K562 (cell line): ENCODE results near the gene GOLGA8B. TPM values are rescaled to one million over a fixed set of nuclear protein-coding genes. Genes with fewer than 3 reads are reported as not detected.

ENCODE experiments used
- ADNP ChIP-seq: fragments of 200-800 bp; sonication (Bioruptor generic); IDR thresholded peaks from 2 replicates; pipeline ENCODE4 v1.6.1; 2016; ENCODE audit warnings: missing genetic modification characterization, missing compliant biosample characterization
- ARID3A ChIP-seq: IDR thresholded peaks from 2 replicates; pipeline ENCODE4 v1.6.1; 2012; ENCODE audit warnings: low read depth, low read length, improper control_type of control experiment, borderline replicate concordance
- CREM ChIP-seq: IDR thresholded peaks from 2 replicates; pipeline ENCODE4 v1.6.1; 2014; ENCODE audit warnings: antibody characterized with exemption, low read depth
- CTCF ChIP-seq, 3 experiments: IDR thresholded peaks in 2 of 3; conservative IDR thresholded peaks in 1 of 3; 2 replicates each; pipeline ENCODE4 v1.5.1; 2011 to 2012; ENCODE audit warnings: low read length in 3 of 3, mild to moderate bottlenecking in 3 of 3, control low read depth in 2 of 3, improper control_type of control experiment in 1 of 3, inconsistent platforms in 1 of 3, low read depth in 1 of 3, mixed read lengths in 1 of 3, moderate library complexity in 1 of 3; ENCODE audit not compliant: insufficient read depth in 2 of 3
- DACH1 ChIP-seq: fragments of 450-650 bp; IDR thresholded peaks from 2 replicates; pipeline ENCODE4 v1.6.1; 2018; ENCODE audit not compliant: partially characterized antibody
- GATA2 ChIP-seq: sonication (generic); formaldehyde crosslinking; IDR thresholded peaks from 2 replicates; pipeline ENCODE4 v1.4.0; 2020; ENCODE audit warnings: mild to moderate bottlenecking, missing genetic modification reagents
- GATAD2B ChIP-seq: fragments of 450-650 bp; IDR thresholded peaks from 2 replicates; pipeline ENCODE4 v1.6.1; 2017; ENCODE audit warnings: mild to moderate bottlenecking, borderline replicate concordance
- JUND ChIP-seq, 2 experiments: IDR thresholded peaks; 2 replicates in 1 of 2; 3 replicates in 1 of 2; pipeline ENCODE4 v1.6.1; 2011; ENCODE audit warnings: borderline replicate concordance in 2 of 2, low read depth in 2 of 2, low read length in 2 of 2, improper control_type of control experiment in 1 of 2, missing biosample characterization in 1 of 2, missing genetic modification characterization in 1 of 2, missing genetic modification reagents in 1 of 2
- MAFG ChIP-seq: fragments of 450-650 bp; conservative IDR thresholded peaks from 2 replicates; pipeline ENCODE4 v1.6.1; 2016; ENCODE audit warnings: missing genetic modification characterization, missing compliant biosample characterization
- NBN ChIP-seq: fragments of 450-650 bp; IDR thresholded peaks from 2 replicates; pipeline ENCODE4 v1.6.1; 2016; ENCODE audit warnings: low read depth, mild to moderate bottlenecking
- NFE2 ChIP-seq: IDR thresholded peaks from 2 replicates; pipeline ENCODE4 v1.6.1; 2014; ENCODE audit warnings: antibody characterized with exemption, low read depth
- RNF2 ChIP-seq: sonication (generic); IDR thresholded peaks from 2 replicates; pipeline ENCODE4 v1.6.1; 2016
- SMC3 ChIP-seq: conservative IDR thresholded peaks from 2 replicates; pipeline ENCODE4 v1.6.1; 2011; ENCODE audit warnings: low read depth, low read length, improper control_type of control experiment; ENCODE audit not compliant: insufficient read depth
- SREBF1 ChIP-seq: fragments of 150-350 bp; IDR thresholded peaks from 2 replicates; pipeline ENCODE4 v1.6.1; 2014; ENCODE audit warnings: antibody characterized with exemption, low read depth, low read length, borderline replicate concordance
- ZBTB49 ChIP-seq: sonication (generic); formaldehyde crosslinking; IDR thresholded peaks from 2 replicates; pipeline ENCODE4 v1.8.0; 2022; ENCODE audit warnings: missing genetic modification reagents, mild to moderate bottlenecking, borderline replicate concordance
- ZKSCAN1 ChIP-seq: fragments of 150-350 bp; IDR thresholded peaks from 2 replicates; pipeline ENCODE4 v1.6.1; 2016; ENCODE audit warnings: low read depth, low read length
- ZNF263 ChIP-seq: sonication (generic); formaldehyde crosslinking; IDR thresholded peaks from 2 replicates; pipeline ENCODE4 v1.8.0; 2022; ENCODE audit warnings: mild to moderate bottlenecking, missing genetic modification reagents, borderline replicate concordance
- polyA plus RNA-seq, 8 experiments: library from polyadenylated mRNA; depleted of rRNA in 4 of 8; stranded (reverse) in 5 of 8; unstranded in 3 of 8; fragments of >200 nt; fragmentation: Nextera tagmentation in 2 of 8; fragmentation: Illumina TruSeq in 1 of 8; extraction: Ambion mirVana in 2 of 8; extraction: Trizol in 1 of 8; gene quantifications; 2 replicates each; pipeline versions ENCODE4 v1.2.1 to v1.2.3, GENCODE V29; 2011 to 2014; ENCODE audit warnings: inconsistent platforms in 1 of 8, missing spikeins in 1 of 8
- total RNA-seq, 7 experiments: library from RNA; depleted of rRNA in 6 of 7; stranded (reverse); fragments of >200 nt in 6 of 7; fragmentation: Illumina TruSeq in 2 of 7; extraction: Trizol in 2 of 7; gene quantifications; 2 replicates each; pipeline versions ENCODE4 v1.2.1 to v1.2.3, GENCODE V29; 2011 to 2021; ENCODE audit warnings: low replicate concordance in 1 of 7
- TF ChIP-seq, protein P1 (sequence below): IDR thresholded peaks from 2 replicates; pipeline ENCODE4 v1.6.1; 2011; ENCODE audit warnings: borderline replicate concordance, low read depth, mild to moderate bottlenecking, moderate library complexity, low read length; ENCODE audit not compliant: insufficient read depth, poor library complexity, severe bottlenecking
- TF ChIP-seq, protein P2 (sequence below): fragments of 250-450 bp; sonication (Bioruptor Pico); IDR thresholded peaks from 2 replicates; pipeline ENCODE4 v1.8.0; 2021; ENCODE audit warnings: borderline replicate concordance, mild to moderate bottlenecking, moderate library complexity; ENCODE audit not compliant: poor library complexity, severe bottlenecking

The GOLGA8B gene
- total and polyA plus RNA-seq, 9 of the 15 experiments (the other 6 are each of a cell fraction or from before 2014, with no cell fraction given) = 7.9 to 236 (median 54.1) TPM

GRCh38 chr15:34616613-34617012 lies 33.2 kb upstream of the GOLGA8B start (continued):
- no peak for TF ChIP-seq SREBF1
- TF ChIP-seq GATAD2B = 0 out of 2 replicates have a peak, but pooled peaks have one; percentile 20
- no peak for TF ChIP-seq ZKSCAN1
- peak; percentile 86 for TF ChIP-seq JUND (IDR thresholded peaks at IDR 0.05; ENCODE audit: borderline replicate concordance, low read depth, low read length)
- TF ChIP-seq JUND (tag; IDR thresholded peaks at IDR 0.05; ENCODE audit: borderline replicate concordance, low read depth, low read length) = peak; percentile 79; the same call in 2 of the 3 replicates
- no peak for TF ChIP-seq RNF2
- TF ChIP-seq ZNF263 (CRISPR knock-in tag) = no peak
- no peak for TF ChIP-seq DACH1
- no peak for TF ChIP-seq ADNP (tag)
- TF ChIP-seq NBN = no peak
- TF ChIP-seq, protein P1, sequence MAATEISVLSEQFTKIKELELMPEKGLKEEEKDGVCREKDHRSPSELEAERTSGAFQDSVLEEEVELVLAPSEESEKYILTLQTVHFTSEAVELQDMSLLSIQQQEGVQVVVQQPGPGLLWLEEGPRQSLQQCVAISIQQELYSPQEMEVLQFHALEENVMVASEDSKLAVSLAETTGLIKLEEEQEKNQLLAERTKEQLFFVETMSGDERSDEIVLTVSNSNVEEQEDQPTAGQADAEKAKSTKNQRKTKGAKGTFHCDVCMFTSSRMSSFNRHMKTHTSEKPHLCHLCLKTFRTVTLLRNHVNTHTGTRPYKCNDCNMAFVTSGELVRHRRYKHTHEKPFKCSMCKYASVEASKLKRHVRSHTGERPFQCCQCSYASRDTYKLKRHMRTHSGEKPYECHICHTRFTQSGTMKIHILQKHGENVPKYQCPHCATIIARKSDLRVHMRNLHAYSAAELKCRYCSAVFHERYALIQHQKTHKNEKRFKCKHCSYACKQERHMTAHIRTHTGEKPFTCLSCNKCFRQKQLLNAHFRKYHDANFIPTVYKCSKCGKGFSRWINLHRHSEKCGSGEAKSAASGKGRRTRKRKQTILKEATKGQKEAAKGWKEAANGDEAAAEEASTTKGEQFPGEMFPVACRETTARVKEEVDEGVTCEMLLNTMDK = peak; percentile 77
- TF ChIP-seq, protein P2, sequence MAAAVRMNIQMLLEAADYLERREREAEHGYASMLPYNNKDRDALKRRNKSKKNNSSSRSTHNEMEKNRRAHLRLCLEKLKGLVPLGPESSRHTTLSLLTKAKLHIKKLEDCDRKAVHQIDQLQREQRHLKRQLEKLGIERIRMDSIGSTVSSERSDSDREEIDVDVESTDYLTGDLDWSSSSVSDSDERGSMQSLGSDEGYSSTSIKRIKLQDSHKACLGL (CRISPR knock-in tag) = no peak
- TF ChIP-seq CREM = peak; percentile 33; the same call in 1 of the 2 replicates
- peak; percentile 48; the same call in 1 of the 2 replicates for TF ChIP-seq NFE2
- TF ChIP-seq ARID3A = peak; percentile 57; the same call in 1 of the 2 replicates
- TF ChIP-seq SMC3 = peak; percentile 58; the same call in 1 of the 2 replicates
- no peak for TF ChIP-seq ZBTB49
- TF ChIP-seq CTCF (IDR thresholded peaks at IDR 0.05 in 2 of 3, conservative IDR thresholded peaks at IDR 0.05 in 1 of 3; ENCODE audit: insufficient read depth in 2 of 3, low read depth in 1 of 3, low read length in 3 of 3) = peak; percentile 56 to 64 (median 59)
- peak; percentile 75 for TF ChIP-seq MAFG (tag)
- TF ChIP-seq GATA2 (CRISPR knock-in tag) = no peak
